Measurements from ENCODE around the gene HDAC8. TPM values are rescaled to one million over a fixed set of nuclear protein-coding genes. Genes with fewer than 3 reads are reported as not detected.

Gene HDAC8
- polyA plus RNA-seq, 1 donor from 2014 or later: 54.0 TPM

DNA sequence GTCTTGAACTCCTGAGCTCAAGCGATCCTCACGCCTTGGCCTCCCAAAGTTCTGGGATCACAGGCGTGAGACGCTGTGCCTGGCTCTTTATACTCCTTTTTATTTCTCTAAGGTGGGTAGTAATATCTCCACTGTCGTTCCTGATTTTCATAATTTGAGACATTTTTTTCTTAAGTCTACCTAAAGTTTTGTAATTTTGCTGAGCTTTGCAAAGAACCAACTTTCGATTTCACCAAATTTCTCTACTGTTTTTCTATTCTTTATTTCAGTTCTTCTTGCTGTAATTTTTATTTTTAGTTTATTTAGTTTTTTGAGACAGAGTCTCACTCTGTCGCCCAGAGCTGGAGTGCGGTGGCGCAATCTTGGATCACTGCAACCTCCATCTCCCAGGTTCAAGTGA, 196.5 kb downstream of the HDAC8 start:
- TF ChIP-seq, protein P1, sequence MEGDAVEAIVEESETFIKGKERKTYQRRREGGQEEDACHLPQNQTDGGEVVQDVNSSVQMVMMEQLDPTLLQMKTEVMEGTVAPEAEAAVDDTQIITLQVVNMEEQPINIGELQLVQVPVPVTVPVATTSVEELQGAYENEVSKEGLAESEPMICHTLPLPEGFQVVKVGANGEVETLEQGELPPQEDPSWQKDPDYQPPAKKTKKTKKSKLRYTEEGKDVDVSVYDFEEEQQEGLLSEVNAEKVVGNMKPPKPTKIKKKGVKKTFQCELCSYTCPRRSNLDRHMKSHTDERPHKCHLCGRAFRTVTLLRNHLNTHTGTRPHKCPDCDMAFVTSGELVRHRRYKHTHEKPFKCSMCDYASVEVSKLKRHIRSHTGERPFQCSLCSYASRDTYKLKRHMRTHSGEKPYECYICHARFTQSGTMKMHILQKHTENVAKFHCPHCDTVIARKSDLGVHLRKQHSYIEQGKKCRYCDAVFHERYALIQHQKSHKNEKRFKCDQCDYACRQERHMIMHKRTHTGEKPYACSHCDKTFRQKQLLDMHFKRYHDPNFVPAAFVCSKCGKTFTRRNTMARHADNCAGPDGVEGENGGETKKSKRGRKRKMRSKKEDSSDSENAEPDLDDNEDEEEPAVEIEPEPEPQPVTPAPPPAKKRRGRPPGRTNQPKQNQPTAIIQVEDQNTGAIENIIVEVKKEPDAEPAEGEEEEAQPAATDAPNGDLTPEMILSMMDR (IDR thresholded peaks at IDR 0.05; ENCODE audit: poor library complexity, severe bottlenecking): no peak
- TF ChIP-seq MXI1 (conservative IDR thresholded peaks at IDR 0.05; ENCODE audit: poor library complexity, severe bottlenecking) (no peak), RAD21 (conservative IDR thresholded peaks at IDR 0.05) (no peak), EP300 (conservative IDR thresholded peaks at IDR 0.05; ENCODE audit: poor library complexity, severe bottlenecking) (no peak), POLR2AphosphoS5 (IDR thresholded peaks at IDR 0.05) (no peak), SMC3 (conservative IDR thresholded peaks at IDR 0.05; ENCODE audit: poor library complexity) (no peak), EZH2 (IDR thresholded peaks at IDR 0.05; ENCODE audit: borderline replicate concordance, insufficient read depth, low read length, poor library complexity, severe bottlenecking) (no peak), TAF1 (IDR thresholded peaks at IDR 0.05; ENCODE audit: low read depth) (no peak)
- TF ChIP-seq, protein P2, sequence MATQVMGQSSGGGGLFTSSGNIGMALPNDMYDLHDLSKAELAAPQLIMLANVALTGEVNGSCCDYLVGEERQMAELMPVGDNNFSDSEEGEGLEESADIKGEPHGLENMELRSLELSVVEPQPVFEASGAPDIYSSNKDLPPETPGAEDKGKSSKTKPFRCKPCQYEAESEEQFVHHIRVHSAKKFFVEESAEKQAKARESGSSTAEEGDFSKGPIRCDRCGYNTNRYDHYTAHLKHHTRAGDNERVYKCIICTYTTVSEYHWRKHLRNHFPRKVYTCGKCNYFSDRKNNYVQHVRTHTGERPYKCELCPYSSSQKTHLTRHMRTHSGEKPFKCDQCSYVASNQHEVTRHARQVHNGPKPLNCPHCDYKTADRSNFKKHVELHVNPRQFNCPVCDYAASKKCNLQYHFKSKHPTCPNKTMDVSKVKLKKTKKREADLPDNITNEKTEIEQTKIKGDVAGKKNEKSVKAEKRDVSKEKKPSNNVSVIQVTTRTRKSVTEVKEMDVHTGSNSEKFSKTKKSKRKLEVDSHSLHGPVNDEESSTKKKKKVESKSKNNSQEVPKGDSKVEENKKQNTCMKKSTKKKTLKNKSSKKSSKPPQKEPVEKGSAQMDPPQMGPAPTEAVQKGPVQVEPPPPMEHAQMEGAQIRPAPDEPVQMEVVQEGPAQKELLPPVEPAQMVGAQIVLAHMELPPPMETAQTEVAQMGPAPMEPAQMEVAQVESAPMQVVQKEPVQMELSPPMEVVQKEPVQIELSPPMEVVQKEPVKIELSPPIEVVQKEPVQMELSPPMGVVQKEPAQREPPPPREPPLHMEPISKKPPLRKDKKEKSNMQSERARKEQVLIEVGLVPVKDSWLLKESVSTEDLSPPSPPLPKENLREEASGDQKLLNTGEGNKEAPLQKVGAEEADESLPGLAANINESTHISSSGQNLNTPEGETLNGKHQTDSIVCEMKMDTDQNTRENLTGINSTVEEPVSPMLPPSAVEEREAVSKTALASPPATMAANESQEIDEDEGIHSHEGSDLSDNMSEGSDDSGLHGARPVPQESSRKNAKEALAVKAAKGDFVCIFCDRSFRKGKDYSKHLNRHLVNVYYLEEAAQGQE (IDR thresholded peaks at IDR 0.05; ENCODE audit: borderline replicate concordance): no peak
- no peaks in the 10 kb centered on the region for H3K27me3 ChIP-seq (ENCODE audit: insufficient read depth, low read depth, low read length)
- H4K20me1 ChIP-seq (ENCODE audit: insufficient read depth): no peaks in the 10 kb centered on the region

GRCh38 chrX:72373136-72373535, 199.5 kb downstream of the HDAC8 start:
- H3K9me2 ChIP-seq (ENCODE audit: insufficient read depth, low read length): no peaks in the 10 kb centered on the region
- no peak overlapping the region for H3K27ac ChIP-seq (ENCODE audit: low read length)
- no peak overlapping the region for H3K4me2 ChIP-seq (ENCODE audit: low read length)
- H3K27me3 ChIP-seq (ENCODE audit: insufficient read depth, low read depth, low read length): no peaks in the 10 kb centered on the region
- no peaks in the 10 kb centered on the region for H3K36me3 ChIP-seq (ENCODE audit: insufficient read depth, low read length)
- H4K20me1 ChIP-seq (ENCODE audit: insufficient read depth): no peaks in the 10 kb centered on the region
- TF ChIP-seq MXI1 (conservative IDR thresholded peaks at IDR 0.05; ENCODE audit: poor library complexity, severe bottlenecking) (no peak), TAF1 (IDR thresholded peaks at IDR 0.05; ENCODE audit: low read depth) (no peak), EZH2 (IDR thresholded peaks at IDR 0.05; ENCODE audit: borderline replicate concordance, insufficient read depth, low read length, poor library complexity, severe bottlenecking) (no peak), POLR2AphosphoS5 (IDR thresholded peaks at IDR 0.05) (no peak), RAD21 (conservative IDR thresholded peaks at IDR 0.05) (no peak), EP300 (conservative IDR thresholded peaks at IDR 0.05; ENCODE audit: poor library complexity, severe bottlenecking) (no peak), SMC3 (conservative IDR thresholded peaks at IDR 0.05; ENCODE audit: poor library complexity) (no peak)
- TF ChIP-seq, protein P1 (IDR thresholded peaks at IDR 0.05; ENCODE audit: poor library complexity, severe bottlenecking): no peak
- TF ChIP-seq, protein P2 (IDR thresholded peaks at IDR 0.05; ENCODE audit: borderline replicate concordance): no peak
- H3K79me2 ChIP-seq (replicated peaks; ENCODE audit: insufficient read depth, low read length): no peaks in the 10 kb centered on the region
- H2AFZ ChIP-seq (ENCODE audit: low read depth, low read length): no peak overlapping the region
- no peak overlapping the region for H3K4me3 ChIP-seq (ENCODE audit: low read length)
- no peaks in the 10 kb centered on the region for H3F3A ChIP-seq (ENCODE audit: insufficient read depth, low read length, poor library complexity, severe bottlenecking)
- H3K9me3 ChIP-seq (ENCODE audit: low read length): no peaks in the 10 kb centered on the region
- no peak overlapping the region for H3K9ac ChIP-seq (ENCODE audit: low read length)

More for the DNA sequence above, 196.5 kb downstream of the HDAC8 start:
- H3K27ac ChIP-seq (ENCODE audit: low read length): no peak overlapping the region
- no peak overlapping the region for H3K4me2 ChIP-seq (ENCODE audit: low read length)
- no peak overlapping the region for H3K4me3 ChIP-seq (ENCODE audit: low read length)
- H3K36me3 ChIP-seq (ENCODE audit: insufficient read depth, low read length): no peaks in the 10 kb centered on the region
- H3K79me2 ChIP-seq (replicated peaks; ENCODE audit: insufficient read depth, low read length): no peaks in the 10 kb centered on the region
- no peaks in the 10 kb centered on the region for H3K9me2 ChIP-seq (ENCODE audit: insufficient read depth, low read length)
- H2AFZ ChIP-seq (ENCODE audit: low read depth, low read length): no peak overlapping the region
- no peak overlapping the region for H3K9ac ChIP-seq (ENCODE audit: low read length)
- no peaks in the 10 kb centered on the region for H3K9me3 ChIP-seq (ENCODE audit: low read length)
- no peaks in the 10 kb centered on the region for H3F3A ChIP-seq (ENCODE audit: insufficient read depth, low read length, poor library complexity, severe bottlenecking)

All from neural cell (in vitro differentiated cells).